Hematopoietic multipotent progenitor cell treated with erythropoietin and hydrocortisone succinate and interleukin-3 and kit ligand, for 17 days (in vitro differentiated cells): ENCODE results near the gene CPEB1.
"Not testable (repeated sequence)": the region's sequence is repeated elsewhere in the genome, so short reads cannot be mapped to it uniquely, and the experiment has no call there.

ENCODE experiments used
- DNase-seq: peaks from one replicate; pipeline ENCODE4 v3.0.0-alpha.2; 2015; ENCODE audit warnings: low spot score

The CPEB1 gene

DNA sequence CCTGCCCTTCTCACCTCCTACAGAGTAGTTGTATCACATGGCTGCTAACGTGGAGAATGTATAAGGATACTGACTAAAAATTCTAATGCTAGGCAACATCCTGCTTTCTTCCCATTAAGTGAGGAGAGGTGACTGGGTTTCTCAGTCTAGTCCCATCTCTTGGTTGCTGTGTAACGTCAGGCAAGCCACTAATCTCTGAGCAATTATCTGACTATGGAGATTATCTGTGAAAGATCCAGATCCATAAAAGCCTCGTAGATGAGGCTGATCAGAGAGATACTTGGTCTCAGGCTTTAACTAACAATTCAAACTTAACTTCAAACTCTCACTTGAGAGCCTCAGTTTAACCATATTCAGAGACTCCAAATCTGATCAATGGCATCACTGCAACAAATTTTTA, 102.2 kb downstream of the CPEB1 start:
- no peak for DNase-seq

DNA sequence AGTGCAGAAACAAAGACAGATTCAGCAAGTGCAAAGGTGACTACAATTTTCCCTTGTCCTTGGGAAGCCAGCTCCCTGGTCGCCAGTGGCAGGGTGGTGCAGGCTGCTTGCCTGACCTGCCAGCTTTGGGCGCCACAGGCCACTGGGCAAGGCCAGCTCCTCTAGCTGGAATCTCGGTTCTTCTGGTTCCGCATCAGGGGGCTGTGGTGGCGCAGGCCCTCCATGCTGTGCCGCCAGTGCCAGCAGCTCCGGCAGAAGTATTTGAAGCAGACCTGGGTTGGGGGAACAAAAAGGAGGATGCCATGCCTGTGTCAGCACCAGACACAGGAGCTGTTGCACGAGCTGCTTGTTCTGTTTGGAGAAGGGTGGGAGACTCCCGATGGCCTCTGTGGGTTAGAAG, 102.7 kb downstream of the CPEB1 start:
- DNase-seq, result no peak

- DNase-seq, result no peak
Observed at GRCh38 chr15:82543160-82543559, 104.0 kb downstream of the CPEB1 start.

GRCh38 chr15:82540984-82541431, 106.2 kb downstream of the CPEB1 start:
- DNase-seq, result no peak

DNA sequence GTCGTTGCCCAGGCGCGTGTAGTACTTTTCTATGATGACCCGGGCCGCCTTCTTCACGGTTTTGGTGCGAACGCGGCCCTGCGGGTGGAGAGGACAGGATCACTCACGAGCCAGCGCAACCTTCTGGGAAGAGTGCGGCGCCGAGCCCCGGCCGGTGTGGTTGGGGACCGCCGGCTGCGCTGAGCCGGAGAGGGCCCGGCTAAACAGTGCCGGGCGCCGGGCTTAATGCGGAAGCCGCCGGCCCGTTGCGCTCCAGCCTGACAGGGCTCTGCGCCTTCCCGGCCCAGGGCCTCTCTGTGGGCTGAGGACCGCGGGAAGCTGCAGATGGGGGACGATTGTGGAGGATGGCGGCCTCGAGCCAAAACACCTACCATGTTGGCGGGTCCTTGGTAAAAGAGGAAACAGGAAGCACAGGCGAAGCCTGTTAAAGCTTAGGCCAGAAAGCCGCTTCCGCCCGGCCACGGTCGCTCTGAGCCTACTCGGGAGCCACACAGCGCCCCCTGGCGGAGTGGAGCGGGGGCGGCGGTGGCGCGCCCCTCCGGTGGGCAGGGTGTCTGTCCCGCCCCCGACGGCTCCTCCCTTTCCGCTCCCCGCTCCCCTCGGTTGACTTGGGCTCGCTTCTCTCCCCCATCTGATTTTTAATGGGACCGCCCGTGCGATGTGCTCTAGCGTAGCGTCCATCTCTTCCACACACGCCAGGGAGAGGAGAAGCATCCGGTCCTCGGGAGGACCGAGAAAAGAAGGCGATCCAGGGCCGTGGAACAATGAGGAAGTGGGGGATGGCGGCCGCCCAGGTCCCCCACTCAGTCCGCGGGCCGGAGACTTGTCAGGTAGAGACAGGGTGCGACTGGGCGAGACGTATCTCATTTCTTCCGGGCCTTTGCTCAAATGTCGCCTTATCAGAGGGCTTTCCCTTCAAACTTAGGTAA, 106.8 kb downstream of the CPEB1 start, which contains the start of gene RPS17:
RPS17 (minus strand) TSS at position 403 of the 929 bp plus-strand sequence; CDS start at position 374, 29 bp downstream.
- peak; percentile 94 for DNase-seq

DNA sequence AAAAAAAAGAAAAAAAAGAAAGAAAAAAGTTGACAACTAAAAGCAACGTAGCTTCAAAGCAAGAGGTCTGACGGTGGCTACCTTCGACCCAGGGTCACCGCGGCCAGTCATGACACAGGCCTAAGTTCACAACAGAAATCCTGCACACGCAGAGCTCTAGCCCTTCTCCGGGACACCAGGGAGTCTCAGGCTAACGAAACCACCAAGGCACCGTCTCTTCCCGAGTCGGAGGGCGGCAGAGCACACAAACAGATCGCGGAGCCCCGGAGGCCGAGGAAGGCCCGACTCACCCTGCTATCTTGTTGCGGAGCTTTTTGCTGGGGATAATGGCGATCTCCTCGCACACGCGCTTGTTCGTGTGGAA, 107.5 kb downstream of the CPEB1 start:
- DNase-seq, result peak; percentile 46

DNA sequence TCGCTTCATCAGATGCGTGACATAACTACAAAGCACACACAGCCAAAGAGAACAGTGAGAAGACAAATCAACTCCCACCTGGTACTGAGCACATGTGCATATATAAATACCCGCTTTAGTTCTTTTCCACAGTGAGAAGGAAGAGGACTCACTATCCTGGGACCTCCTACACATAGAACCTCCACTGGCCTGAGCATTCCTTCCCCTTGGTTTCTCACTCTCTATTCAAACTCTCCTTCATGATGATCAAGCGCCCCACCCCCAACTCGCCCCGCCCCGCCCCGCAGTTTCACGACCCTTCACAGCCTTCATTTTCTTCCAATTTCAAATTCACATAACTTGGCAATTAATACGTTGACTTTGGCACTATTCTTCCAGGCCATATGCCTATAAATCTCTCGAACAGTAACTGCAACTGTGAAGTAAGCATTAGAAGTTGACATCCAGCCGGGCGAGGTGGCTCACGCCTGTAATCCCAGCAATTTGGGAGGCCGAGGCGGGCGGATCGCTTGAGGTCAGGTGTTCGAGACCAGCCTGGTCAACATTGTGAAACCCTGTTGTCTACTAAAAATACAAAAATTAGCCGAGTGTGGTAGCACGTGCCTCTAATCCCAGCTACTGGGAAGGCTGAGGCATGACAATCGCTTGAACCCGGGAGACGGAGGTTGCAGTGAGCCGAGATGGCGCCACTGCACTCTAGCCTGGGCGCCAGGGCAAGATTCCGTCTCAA, 108.0 kb downstream of the CPEB1 start:
- no peak for DNase-seq

DNA sequence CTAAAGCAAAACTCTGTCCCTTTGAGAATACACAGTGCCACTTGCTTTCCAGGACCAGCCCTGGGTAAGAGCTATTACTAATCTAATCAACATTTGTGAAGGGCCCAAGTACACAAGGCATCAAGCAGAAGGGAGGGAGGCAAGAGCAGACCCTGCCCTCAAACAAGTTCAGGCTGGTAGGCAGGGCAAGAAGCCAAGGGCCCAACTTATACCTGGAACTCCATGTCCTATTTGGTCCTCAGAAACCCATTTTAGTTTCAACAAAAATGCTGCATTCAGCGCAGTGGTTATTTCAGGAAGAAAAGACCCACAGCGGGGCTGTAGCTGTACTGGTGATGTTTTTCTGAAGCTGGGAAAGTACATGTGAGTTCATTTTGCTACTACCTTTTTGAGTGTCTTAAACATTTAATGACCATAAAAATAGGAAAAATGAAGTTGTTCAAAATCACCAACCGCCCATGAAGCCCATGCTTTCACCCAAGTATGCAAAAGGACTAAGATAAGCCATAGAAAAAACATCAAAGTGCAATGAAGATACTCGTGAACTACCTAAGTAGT, 109.7 kb downstream of the CPEB1 start:
- no peak for DNase-seq

DNA sequence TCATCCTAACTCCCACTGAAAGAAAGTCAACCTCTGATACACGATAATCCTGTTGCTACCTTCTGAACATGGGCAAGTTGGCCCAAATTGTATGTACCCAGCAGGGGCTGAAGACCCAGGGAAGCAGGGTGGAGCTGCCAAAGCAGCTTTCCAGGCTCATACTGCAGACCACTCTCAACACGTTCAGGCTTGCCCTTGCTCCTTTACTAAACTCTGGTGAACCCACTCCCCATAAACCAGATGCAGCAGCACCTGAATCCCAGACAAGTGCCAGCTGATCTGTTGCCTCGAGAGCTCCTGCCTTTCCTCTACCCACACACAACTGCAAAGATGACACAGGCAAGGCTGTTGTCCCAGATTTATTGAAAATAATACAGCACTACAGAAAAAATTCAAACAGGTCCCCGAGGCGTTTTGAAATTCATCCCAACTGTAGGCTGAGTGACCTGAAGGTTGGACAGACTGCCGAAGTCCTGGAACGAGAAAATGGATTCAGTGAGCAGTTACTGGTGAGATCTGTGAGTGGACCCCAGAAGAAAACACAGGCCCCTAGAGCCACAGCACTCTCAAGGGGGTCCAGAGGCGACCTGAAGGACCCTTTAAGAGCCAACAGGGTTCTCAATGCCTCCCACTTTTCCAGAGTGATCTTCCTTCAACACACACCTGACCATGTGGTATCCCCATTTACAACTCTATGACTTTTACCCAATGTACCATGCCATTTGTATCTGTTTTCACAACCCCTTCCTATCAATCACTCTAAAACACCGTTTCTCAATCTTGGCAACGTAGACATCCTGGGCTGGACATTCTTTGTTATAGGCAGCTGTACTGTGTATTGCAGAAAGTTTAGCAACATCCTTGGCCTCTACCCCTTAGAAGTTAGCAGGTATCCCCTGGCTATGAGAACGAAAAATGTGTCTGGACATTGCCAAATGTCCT, 110.5 kb downstream of the CPEB1 start:
- DNase-seq, result no peak

- DNase-seq, result no peak
Observed at GRCh38 chr15:82535566-82536408, 111.4 kb downstream of the CPEB1 start.

GRCh38 chr15:82535151-82535550, 112.0 kb downstream of the CPEB1 start:
- DNase-seq, result not testable (repeated sequence)

DNA sequence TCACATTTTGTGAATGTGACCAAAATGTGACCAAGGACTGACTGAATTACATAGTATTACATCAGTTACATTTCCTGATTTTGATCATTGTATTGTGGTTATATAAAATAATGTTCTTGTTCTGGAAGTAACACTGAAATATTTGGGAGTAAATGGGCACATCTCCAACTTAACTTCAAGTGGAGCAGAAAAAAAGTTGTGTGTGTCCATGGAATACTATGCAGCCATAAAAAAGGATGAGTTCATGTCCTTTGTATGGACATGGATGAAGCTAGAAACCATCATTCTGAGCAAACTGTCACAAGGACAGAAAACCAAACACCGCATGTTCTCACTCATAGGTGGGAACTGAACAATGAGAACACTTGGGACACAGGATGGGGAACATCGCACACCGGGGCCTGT, 112.7 kb downstream of the CPEB1 start:
- DNase-seq, result not testable (repeated sequence)

- DNase-seq, result no peak
Observed at GRCh38 chr15:82533801-82534200, 113.4 kb downstream of the CPEB1 start.

- no peak for DNase-seq
Observed at GRCh38 chr15:82532991-82533481, 114.1 kb downstream of the CPEB1 start.

GRCh38 chr15:82532383-82532990, 114.7 kb downstream of the CPEB1 start:
- no peak for DNase-seq

DNA sequence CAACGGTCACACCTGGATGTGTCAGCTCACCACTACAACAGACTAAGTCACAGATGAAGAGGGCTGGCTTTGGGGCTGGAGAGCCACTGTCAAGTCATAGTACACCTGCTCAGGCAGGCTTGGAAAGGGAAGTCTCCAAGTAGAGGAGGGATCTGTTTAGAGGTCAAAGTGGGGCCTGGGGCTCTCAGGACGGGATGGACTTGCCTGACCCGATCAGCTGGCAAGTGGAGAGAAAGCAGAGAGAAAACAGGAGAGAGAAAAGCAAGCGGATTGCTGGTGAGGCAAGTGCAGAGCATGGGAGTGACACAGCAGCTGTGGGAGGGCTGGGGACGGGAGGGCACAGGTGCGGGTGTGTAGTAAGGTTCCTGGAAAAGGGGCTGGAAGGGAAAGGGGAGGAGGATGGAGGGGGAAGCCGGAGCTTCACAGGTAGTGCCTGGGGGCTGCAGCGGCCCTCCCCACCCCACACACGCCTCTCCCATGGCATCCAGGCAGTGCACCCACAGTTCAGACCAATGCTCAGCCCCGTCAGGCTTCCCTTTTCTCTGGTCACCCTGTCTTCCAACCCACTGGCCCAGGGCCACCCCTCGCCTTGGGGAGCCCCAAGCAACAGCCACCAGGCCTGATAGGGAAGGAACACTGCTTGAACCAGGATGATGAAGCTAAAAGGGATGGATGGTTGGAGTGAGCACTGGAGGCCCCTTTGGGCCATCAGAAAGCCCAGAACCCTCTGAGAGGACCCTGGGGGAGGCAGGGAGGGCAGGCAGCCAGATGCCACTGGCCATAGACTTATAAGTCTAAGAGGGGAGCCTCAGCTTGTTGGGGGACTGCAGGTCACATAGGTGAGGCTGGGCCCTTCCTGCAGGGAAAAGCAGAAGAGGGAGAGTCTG, 115.4 kb downstream of the CPEB1 start:
- DNase-seq, result no peak

DNA sequence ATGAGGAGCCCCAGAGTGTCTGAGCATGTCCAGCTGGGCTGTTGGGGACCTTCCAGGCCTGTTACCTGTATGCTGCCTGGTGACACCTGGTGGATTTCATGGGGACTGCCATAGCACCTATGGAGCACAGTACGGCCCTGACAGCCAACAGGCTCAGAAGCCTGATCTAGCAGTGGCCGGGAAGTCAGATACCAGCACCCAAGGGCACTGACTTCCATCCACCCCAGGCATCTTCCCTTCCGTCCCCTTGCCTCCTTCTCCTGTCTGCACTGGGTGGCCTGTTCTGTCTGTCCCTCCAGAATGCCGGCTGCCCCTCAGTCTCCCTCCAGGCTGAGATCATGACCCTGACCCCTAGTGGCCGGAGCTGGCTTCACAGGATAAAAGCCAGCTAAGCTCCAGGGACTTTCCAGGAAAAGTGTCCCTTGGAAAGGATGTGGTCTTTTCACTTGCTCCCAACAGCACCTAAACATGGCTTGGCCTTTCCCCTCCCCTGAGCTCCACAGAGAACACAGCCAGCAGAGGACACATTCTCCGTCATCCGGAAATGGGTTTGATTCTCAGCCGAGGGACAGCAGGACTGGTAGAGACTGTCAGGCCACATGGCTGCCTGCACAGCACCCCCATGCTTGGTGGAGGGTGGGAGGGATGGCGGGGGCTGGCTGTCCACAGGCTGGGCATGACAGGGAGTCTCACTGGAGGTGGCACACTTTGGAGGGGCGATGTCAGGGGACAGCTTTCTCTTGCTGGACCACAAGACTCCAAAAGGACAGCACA, 116.4 kb downstream of the CPEB1 start:
- DNase-seq, result peak; percentile 82

- no peak for DNase-seq
Observed at GRCh38 chr15:82530006-82530405, 117.2 kb downstream of the CPEB1 start.
